Keratinocyte (primary cell): ENCODE results near the gene NDUFA11. TPM values are rescaled to one million over a fixed set of nuclear protein-coding genes. Genes with fewer than 3 reads are reported as not detected.

Experiments used
- DNase-seq: peaks from one replicate; pipeline ENCODE4 v3.0.0-alpha.2; 2011; ENCODE audit warnings: low read depth, missing footprints, low spot score
- FAIRE-seq: peaks from 2 replicates; lab custom pipeline; 2011; peaks lifted over from hg19 to GRCh38; lab: Jason Lieb, UNC
- H2AFZ ChIP-seq: 2 replicates; pipeline ENCODE4 v1.6.0; 2012; ENCODE audit warnings: low read length, control low read depth, inconsistent platforms; ENCODE audit not compliant: control insufficient read depth
- H3K27ac ChIP-seq: 2 replicates; pipeline ENCODE4 v1.5.1; 2011; ENCODE audit warnings: low read length; ENCODE audit not compliant: control insufficient read depth, insufficient read depth
- H3K27me3 ChIP-seq: 3 replicates; pipeline ENCODE4 v1.6.0; 2011; ENCODE audit warnings: low read length; ENCODE audit not compliant: control insufficient read depth, insufficient read depth; ENCODE audit errors: extremely low read depth
- H3K36me3 ChIP-seq, 2 experiments: 2 replicates in 1 of 2; 3 replicates in 1 of 2; pipeline ENCODE4 v1.5.1; 2011; ENCODE audit warnings: low read length in 2 of 2, mild to moderate bottlenecking in 1 of 2; ENCODE audit not compliant: control insufficient read depth in 2 of 2, insufficient read depth in 2 of 2; ENCODE audit errors: extremely low read depth in 1 of 2
- H3K4me1 ChIP-seq: 3 replicates; pipeline ENCODE4 v1.5.1; 2011; ENCODE audit warnings: low read length; ENCODE audit not compliant: control insufficient read depth, insufficient read depth; ENCODE audit errors: extremely low read depth
- H3K4me2 ChIP-seq: 3 replicates; pipeline ENCODE4 v1.6.0; 2011; ENCODE audit warnings: low read depth, low read length; ENCODE audit not compliant: control insufficient read depth, insufficient read depth; ENCODE audit errors: extremely low read depth
- H3K4me3 ChIP-seq, 3 experiments: fragments of 200-600 bp in 1 of 3; sonication (generic) in 1 of 3; 2 replicates in 2 of 3; 3 replicates in 1 of 3; pipeline ENCODE4 v1.5.1; 2011 to 2016; ENCODE audit warnings: low read length in 3 of 3, mild to moderate bottlenecking in 3 of 3, control low read depth in 2 of 3, inconsistent platforms in 1 of 3, low read depth in 1 of 3, mixed read lengths in 1 of 3, mixed run types in 1 of 3, moderate library complexity in 1 of 3; ENCODE audit not compliant: control insufficient read depth in 2 of 3, insufficient read depth in 2 of 3; ENCODE audit errors: extremely low read depth in 1 of 3
- H3K79me2 ChIP-seq: 2 replicates; pipeline ENCODE4 v1.6.0; 2012; ENCODE audit warnings: low read length; ENCODE audit not compliant: control insufficient read depth, insufficient read depth
- H3K9ac ChIP-seq: 3 replicates; pipeline ENCODE4 v1.6.0; 2011; ENCODE audit warnings: low read length; ENCODE audit not compliant: control insufficient read depth, insufficient read depth; ENCODE audit errors: extremely low read depth
- H3K9me1 ChIP-seq: 3 replicates; pipeline ENCODE4 v1.6.0; 2011; ENCODE audit warnings: low read length; ENCODE audit not compliant: control insufficient read depth, insufficient read depth; ENCODE audit errors: extremely low read depth
- H3K9me3 ChIP-seq: 2 replicates; pipeline ENCODE4 v1.5.1; 2012; ENCODE audit warnings: low read depth, low read length; ENCODE audit not compliant: control insufficient read depth
- H4K20me1 ChIP-seq: 3 replicates; pipeline ENCODE4 v1.6.0; 2011; ENCODE audit warnings: low read length; ENCODE audit not compliant: control insufficient read depth, insufficient read depth; ENCODE audit errors: extremely low read depth
- EZH2 ChIP-seq: IDR thresholded peaks from one replicate; pipeline ENCODE4 v1.6.1; 2012; ENCODE audit warnings: inconsistent platforms, mild to moderate bottlenecking, low read length, moderate library complexity
- dilution Hi-C: fragments of 300-500 bp; cut with MboI; formaldehyde crosslinking; loops from one replicate; pipeline ENCODE4 v1.7.0; 2020; ENCODE audit warnings: low sequenced_read_pairs; ENCODE audit not compliant: extremely low pct_ligation_motif_present
- polyA plus RNA-seq, 5 experiments: library from polyadenylated mRNA; depleted of rRNA in 3 of 5; stranded (reverse) in 3 of 5; stranded (forward) in 1 of 5; unstranded in 1 of 5; fragments of >200 nt; gene quantifications; 1 replicate in 1 of 5; 2 replicates in 3 of 5; 3 replicates in 1 of 5; pipeline versions ENCODE4 v1.2.1 to v1.2.3, GENCODE V29; 2011 to 2012; ENCODE audit warnings: missing spikeins in 2 of 5, low read depth in 1 of 5, low replicate concordance in 1 of 5
- TF ChIP-seq, protein P1 (sequence below), 3 experiments: IDR thresholded peaks in 1 of 3; conservative IDR thresholded peaks in 1 of 3; optimal IDR thresholded peaks in 1 of 3; 2 replicates in 2 of 3; 3 replicates in 1 of 3; pipeline versions ENCODE3 to v1.5.1; 2011; ENCODE audit warnings: low read length in 3 of 3, mild to moderate bottlenecking in 3 of 3, moderate library complexity in 2 of 3, control low read depth in 1 of 3, inconsistent platforms in 1 of 3; ENCODE audit not compliant: insufficient read depth in 2 of 3; ENCODE audit errors: extremely low read depth in 1 of 3

NDUFA11 gene
- polyA plus RNA-seq, 1 donor (not counting 4 experiments of a cell fraction or from before 2014, with no cell fraction given): 122 TPM

DNA sequence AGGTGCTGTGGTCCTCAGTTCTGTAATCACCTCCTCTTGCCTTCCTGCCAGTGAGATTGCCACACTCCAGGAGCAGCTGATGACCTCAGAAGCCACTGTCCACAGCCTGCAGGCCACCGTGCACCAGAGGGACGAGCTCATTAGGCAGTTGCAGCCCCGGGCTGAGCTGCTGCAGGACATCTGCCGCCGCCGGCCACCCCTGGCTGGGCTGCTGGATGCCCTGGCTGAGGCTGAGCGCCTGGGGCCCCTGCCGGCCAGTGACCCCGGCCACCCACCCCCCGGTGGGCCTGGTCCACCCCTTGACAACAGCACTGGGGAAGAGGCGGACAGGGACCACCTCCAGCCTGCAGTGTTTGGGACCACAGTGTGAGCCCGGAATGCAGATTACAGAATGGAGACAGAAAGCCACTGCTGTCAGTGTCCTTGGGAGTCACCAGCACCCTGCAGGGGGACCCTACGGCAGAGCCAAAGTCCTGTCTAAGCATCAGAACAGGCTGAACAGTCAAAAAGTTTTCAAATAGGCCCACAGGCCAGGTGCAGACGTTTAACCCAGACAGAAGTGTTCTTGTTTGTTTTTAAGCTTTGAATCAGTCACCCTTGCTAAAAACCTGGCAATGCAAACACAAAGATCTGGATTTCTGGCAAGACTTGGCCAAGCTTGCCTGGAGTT, 5.3 kb upstream of the NDUFA11 start:
- H3K79me2 ChIP-seq: no peaks in the 10 kb centered on the region
- dilution Hi-C loops: no loop called here
- H3K9me3 ChIP-seq: no peaks in the 10 kb centered on the region
- no peak overlapping the region for H3K27ac ChIP-seq
- no peaks in the 10 kb centered on the region for H3K36me3 ChIP-seq
- no peak overlapping the region for H3K9ac ChIP-seq
- H3K4me3 ChIP-seq: no peak overlapping the region
- H3K4me1 ChIP-seq: peaks cover 12% of the 10 kb centered on the region
- H3K4me2 ChIP-seq: no peak overlapping the region
- no peaks in the 10 kb centered on the region for H3K27me3 ChIP-seq
- no peaks in the 10 kb centered on the region for H4K20me1 ChIP-seq
- DNase-seq (no peak), FAIRE-seq (no peak)
- no peak overlapping the region for H2AFZ ChIP-seq
- no peaks in the 10 kb centered on the region for H3K9me1 ChIP-seq
- TF ChIP-seq, protein P1, sequence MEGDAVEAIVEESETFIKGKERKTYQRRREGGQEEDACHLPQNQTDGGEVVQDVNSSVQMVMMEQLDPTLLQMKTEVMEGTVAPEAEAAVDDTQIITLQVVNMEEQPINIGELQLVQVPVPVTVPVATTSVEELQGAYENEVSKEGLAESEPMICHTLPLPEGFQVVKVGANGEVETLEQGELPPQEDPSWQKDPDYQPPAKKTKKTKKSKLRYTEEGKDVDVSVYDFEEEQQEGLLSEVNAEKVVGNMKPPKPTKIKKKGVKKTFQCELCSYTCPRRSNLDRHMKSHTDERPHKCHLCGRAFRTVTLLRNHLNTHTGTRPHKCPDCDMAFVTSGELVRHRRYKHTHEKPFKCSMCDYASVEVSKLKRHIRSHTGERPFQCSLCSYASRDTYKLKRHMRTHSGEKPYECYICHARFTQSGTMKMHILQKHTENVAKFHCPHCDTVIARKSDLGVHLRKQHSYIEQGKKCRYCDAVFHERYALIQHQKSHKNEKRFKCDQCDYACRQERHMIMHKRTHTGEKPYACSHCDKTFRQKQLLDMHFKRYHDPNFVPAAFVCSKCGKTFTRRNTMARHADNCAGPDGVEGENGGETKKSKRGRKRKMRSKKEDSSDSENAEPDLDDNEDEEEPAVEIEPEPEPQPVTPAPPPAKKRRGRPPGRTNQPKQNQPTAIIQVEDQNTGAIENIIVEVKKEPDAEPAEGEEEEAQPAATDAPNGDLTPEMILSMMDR (optimal IDR thresholded peaks at IDR 0.05 in 1 of 3, IDR thresholded peaks at IDR 0.05 in 1 of 3, conservative IDR thresholded peaks at IDR 0.05 in 1 of 3; ENCODE audit: extremely low read depth in 1 of 3, insufficient read depth in 2 of 3, low read length in 3 of 3): no peak
- TF ChIP-seq EZH2: no peak

DNA sequence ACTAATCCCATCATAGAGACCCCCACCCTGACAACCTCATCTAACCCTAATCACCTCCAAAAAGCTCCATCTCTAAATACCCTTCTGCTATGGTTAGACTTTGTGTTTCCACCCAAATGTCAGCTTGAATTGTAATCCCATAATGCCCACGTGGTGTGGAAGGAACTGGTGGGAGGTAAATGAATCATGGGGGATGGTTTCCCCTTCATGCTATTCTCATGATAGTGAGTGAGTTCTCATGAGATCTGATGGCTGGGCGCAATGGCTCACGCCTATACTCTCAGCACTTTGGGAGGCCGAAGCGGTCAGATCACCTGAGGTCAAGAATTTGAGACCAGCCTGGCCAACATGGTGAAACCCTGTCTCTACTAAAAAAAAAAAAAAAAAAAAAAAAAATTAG, 3.7 kb upstream of the NDUFA11 start:
- DNase-seq (no peak), FAIRE-seq (no peak)
- Histone ChIP-seq H3K4me2 (no peak overlapping the region), H3K27ac (no peak overlapping the region), H4K20me1 (no peaks in the 10 kb centered on the region), H3K4me1 (peaks cover 13% of the 10 kb centered on the region), H3K36me3 (no peaks in the 10 kb centered on the region), H3K79me2 (peaks cover 13% of the 10 kb centered on the region), H3K9me1 (no peaks in the 10 kb centered on the region), H3K9me3 (no peaks in the 10 kb centered on the region), H3K9ac (no peak overlapping the region), H3K27me3 (no peaks in the 10 kb centered on the region), H3K4me3 (no peak overlapping the region), H2AFZ (no peak overlapping the region)
- TF ChIP-seq, protein P1 (optimal IDR thresholded peaks at IDR 0.05 in 1 of 3, IDR thresholded peaks at IDR 0.05 in 1 of 3, conservative IDR thresholded peaks at IDR 0.05 in 1 of 3; ENCODE audit: extremely low read depth in 1 of 3, insufficient read depth in 2 of 3, low read length in 3 of 3): no peak
- TF ChIP-seq EZH2: no peak
- dilution Hi-C loops: no loop called here
